IPS DF 19.7 (cell line): ENCODE measurements around the gene ALOX12B.
"Not testable (repeated sequence)": the region's sequence is repeated elsewhere in the genome, so short reads cannot be mapped to it uniquely, and the experiment has no call there.

ENCODE experiments used
- DNase-seq: peaks from one replicate; pipeline ENCODE4 v3.0.0-alpha.2; 2013; ENCODE audit warnings: low read depth, low spot score

ALOX12B gene

GRCh38 chr17:8118769-8119580 is 31.5 kb upstream of the ALOX12B start:
- no peak for DNase-seq

DNA sequence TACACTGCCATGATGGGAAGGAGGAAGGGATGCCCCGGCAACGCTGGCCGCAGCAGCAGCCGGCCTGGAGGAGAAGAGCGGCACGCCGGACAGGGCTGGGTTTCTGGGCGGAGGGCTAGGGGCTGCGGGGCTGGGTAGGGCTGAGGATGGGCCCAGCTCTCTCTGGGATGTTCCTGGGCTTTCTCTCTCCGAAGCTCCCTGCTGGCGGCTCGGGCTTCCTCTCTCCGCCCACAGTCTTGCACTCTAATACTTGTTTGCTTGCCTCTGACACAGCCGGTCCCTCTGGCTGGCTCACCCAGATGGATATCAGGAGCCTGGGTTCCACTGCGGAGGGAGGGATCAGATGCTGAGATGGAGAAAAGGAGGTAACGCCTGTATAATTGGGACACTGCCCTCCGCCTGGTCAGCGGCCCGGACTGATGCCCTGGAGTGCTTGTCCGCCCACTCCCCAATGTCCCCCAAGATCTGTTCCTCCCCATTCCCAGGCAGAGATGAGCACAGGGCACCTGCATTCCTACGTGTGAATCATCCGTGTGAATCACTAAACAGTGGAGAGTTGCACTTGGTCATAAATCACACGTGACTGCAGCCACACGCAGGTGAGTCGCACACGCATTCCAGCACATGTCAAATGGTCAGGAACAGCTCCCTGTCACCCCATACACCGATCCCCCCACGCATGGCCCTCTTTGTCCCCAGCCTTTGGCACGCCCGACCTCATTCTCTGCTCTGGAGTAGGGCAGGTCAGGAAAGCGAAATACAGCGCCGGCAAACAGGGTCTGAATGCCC is 30.7 kb upstream of the ALOX12B start, which contains the start of gene ALOXE3:
ALOXE3 (minus strand) TSS at position 535 of the 789 bp plus-strand sequence; CDS start at position 11, 524 bp downstream.
- no peak for DNase-seq

DNA sequence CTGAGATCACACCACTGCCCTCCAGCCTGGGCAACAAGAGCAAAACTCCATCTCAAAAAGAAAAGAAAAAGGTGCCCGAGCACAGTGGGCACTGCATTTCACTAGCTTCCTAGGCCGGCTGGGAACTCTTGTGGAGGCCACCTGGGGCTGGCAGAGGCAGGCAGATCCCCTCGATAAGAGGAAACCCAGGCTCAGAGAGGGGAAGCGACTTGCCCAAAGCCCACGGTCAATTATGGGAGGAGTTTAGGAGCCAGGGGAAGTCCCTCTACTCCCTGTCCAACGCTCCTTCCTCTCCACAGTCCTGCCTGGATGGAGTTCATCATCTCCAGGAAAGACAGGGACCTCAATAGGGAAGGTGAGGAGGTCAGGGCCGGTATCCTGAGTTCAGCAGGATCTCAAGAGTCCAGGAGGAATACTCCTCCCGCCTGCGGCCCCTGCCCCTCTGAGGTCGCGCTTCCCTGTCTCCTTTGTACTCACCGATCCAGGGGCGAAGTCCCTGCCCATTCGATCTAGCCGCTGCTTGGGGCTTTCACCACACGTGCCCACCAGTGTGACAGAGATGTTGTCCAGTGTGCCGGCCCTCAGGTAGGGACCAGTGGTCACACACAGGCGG is 30.0 kb upstream of the ALOX12B start:
- no peak for DNase-seq

GRCh38 chr17:8116776-8117175 is 29.3 kb upstream of the ALOX12B start:
- no peak for DNase-seq

- DNase-seq, result no peak
These were observed 23.4 kb upstream of the ALOX12B start for GRCh38 chr17:8110907-8111306.

DNA sequence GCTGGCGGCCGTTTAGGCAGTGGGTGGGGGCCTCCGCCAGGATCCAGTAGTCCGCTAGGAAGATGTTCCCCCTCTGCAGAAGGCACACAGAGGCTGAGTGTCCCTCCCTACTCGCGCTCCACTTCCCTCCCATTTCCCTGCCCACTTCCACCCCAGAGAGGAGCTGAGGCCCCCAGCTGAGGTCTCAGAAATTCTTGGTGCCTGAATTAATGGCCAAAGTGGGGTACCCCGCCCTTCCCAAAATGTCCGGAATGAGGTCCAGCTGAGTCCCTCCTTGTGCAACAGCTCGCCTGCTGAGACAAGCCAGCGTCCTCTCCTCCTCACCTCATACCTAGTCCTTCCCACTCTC is 22.9 kb upstream of the ALOX12B start:
- no peak for DNase-seq

DNA sequence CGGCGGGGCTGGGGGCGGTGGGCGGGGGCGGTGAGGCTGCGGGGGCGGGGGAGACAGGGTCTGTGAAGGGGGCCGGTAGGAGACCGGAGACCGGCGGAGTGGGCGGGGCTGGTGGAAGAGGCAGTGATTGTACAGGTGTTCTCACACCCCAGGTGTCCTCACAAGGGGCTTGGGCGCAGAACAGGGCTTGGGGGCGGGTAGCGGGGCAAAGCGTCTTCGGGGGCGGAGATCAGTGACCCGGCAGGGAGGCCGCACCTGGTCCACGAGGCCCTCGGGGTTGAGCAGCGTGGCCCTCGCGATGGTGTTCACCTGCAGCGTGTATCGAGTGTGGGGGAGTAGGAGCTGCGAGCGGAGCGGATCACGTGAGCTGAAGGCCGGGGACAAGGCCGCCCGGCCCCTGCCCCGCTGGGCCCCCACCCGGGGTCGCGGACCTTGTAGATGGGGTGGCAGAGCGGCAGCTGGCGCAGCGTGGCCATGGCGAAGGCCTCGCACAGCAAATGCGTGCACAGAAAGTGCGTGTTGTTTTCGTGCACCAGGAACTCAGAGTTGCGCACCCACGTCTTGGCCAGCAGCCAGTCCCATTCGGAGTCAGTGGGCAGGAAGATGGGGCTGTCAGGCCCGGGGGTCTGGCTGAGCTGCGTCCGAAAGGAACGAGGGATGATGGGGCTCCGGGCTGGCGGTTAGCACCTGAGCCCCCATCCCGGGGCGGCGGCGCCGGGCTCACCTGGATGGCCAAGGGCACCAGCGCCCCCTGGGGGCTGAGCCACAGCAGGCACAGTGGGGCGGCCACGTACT is 22.3 kb upstream of the ALOX12B start:
- DNase-seq, result no peak

DNA sequence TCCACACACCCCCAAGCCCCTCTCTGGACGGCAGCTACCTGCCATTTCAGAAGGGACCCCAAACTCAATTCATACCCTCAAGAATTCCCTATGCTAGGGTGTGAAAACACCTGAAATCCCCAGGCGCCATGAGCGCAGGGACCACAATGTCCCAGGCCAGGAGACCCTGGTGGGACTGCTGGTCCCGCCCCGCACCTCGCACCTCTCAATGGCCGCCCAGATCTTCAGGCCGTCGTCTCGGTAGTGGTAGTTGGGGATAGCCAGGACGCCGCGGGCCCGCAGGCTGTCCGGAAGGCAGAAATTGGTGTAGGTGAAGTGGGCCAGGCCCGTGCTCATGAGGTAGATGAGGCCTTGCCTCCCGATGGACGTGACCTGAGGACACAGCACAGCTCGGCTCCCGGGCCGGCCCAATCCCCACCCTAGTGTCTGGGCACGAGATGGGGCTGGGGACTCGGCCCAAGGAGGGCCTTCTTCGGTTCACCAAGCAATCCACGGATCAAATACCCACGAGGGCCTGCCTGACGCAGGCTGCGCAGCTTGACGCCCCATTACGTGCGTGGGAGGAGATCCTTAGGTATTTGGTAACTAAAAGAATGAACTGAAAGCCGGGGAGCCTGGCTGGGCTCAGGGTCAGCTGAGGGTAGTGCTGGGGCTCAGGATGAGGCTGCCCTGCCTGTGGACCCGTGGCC is 21.6 kb upstream of the ALOX12B start:
- no peak for DNase-seq

DNA sequence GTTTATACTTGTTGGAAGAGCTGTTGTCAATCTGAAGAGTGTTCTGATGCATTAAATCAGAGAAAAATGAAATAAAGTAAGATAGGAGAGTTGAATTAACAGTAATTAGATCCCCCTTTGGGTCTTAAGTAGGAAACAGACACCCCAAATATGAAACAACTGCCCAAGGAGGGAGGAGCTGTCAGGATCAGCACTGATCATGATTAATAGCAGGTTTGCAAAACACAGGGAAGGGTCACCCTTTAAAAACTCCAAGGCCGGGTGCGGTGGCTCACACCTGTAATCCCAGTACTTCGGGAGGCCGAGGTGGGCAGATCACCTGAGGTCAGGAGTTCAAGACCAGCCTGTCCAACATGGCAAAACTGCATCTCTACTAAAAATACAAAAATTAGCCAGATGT is 19.5 kb upstream of the ALOX12B start:
- not testable (repeated sequence) for DNase-seq

- DNase-seq, result no peak
These were observed 18.5 kb upstream of the ALOX12B start for GRCh38 chr17:8105957-8106398.

GRCh38 chr17:8104911-8105310 is 17.4 kb upstream of the ALOX12B start:
- no peak for DNase-seq

DNA sequence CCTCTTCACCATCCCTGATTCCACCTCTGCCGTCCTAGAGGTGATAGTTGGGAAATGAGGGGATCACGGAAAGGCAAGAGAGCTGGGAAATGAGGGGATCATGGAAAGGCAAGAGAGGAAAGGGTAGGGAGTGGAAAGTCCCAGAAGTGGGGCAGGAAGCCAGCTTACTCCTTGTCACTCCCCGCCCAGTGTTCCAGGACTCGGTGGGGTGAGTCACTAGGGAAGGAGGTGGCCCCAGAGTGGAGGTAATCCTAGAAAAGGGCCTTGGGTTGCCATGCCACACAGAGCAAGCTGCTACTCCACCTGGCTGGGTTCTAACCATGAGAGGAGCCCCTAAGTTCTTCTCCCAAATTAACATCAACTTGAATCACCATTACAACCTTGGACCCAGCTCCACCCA is 16.0 kb upstream of the ALOX12B start:
- DNase-seq, result no peak

DNA sequence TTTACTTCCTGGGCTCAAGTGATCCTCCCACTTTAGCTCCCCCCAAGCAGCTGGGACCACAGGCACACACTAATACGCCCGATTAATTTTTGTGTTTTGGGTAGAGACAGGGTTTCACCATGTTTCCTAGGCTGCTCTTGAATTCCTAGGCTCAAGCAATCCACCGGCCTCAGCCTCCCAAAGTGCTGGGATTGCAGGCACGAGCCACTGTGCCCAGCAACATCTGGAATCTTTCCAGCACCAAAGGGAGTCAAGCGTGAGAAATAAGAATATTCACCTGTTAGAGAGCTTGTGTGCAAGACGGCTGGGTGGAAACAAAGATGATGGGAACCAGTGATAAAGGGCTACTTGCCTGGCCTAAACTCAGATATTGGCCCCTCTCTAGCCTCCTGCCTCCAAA is 14.2 kb upstream of the ALOX12B start:
- DNase-seq, result no peak

DNA sequence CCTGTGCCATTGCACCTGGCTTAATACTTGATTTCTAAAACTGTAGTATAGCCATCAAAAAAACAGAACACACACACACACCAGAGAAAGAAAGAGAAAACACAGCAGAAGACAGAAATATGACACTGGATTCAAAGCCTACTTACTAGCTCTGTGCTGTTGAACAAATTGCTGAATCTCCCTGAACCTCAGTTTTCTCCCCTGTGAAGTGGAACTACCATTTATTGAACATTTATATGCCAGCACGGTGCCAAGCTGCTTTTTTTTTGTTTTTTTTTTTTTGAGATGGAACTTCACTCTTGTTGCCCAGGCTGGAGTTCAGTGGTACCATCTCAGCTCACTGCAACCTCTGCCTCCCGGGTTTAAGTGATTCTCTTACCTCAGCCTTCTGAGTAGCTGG is 13.2 kb upstream of the ALOX12B start:
- DNase-seq, result no peak

- no peak for DNase-seq
These were observed 12.6 kb upstream of the ALOX12B start for GRCh38 chr17:8100111-8100510.

DNA sequence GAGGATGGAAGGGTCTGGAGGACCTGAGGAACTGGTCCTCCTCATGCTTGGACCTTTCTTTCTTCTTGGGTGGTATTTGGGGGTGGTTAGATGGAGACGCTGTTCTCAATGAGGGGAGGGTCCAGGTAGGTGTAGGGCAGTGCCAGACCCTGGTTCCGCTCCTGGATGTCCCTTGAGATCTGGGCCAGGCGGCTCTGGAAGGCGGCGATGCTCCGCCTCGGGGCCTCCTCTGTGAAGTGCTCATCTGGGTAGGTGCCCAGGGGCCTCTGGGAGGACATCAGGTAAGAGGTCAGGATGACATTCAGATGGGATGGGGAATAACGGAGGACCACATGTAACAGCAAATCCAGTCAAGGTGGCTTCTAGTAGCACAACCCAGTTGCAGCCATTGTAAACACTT is 9.0 kb upstream of the ALOX12B start:
- no peak for DNase-seq

DNA sequence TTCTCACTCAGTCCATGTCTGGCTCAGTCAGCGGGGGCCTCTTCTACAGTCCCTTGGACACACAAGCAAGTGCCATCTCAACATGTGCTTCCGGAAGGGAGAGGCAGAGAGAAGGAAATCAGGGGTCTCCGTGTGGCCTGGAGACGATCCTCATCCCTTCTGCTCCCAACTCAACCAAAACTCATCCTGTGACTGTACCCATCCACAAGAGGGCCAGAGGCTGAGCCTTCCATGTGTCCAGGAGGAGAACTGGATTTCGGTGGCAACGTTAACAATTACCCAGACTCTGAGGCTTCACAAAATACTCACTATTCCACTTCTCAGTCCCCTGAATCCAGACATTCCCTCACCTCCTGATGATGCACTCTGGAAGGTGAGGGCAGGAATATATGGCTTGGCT is 7.8 kb upstream of the ALOX12B start:
- no peak for DNase-seq

- DNase-seq, result no peak
These were observed 3.6 kb upstream of the ALOX12B start for GRCh38 chr17:8091033-8091687.

DNA sequence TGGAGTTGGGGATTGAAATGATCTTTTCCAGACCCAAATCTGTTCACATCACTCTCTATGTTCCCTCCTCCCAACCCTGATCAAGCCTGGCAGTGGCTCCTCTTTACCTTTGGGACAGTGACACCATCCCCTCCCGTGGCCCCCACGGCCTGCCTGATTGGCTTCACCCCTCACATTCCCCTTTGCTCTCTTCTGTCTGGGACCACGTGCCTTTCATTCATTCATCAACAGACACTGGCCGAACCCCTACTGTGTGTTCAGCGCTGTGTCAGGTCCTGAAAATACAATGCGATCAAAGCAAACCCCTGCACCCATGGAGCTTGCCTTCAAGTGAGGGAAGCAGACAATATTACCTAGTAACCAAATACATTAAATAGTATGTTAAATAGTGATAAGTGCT is 2.2 kb upstream of the ALOX12B start:
- DNase-seq, result no peak

DNA sequence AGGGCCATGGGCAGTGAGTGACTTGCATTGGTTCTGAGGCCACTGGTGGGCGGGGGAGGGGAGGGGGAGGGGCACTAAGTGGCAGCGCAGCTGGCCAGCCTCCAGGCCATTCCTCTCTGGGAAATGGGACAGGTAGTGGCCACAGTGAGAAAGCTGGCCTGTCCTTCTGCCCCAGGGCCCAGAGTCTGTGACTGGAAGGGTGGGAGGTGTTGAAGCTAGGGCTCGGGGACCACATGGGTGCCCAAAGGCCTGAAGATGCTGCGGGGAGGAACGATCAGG is 375 bp upstream of the ALOX12B start:
- DNase-seq, result no peak

DNA sequence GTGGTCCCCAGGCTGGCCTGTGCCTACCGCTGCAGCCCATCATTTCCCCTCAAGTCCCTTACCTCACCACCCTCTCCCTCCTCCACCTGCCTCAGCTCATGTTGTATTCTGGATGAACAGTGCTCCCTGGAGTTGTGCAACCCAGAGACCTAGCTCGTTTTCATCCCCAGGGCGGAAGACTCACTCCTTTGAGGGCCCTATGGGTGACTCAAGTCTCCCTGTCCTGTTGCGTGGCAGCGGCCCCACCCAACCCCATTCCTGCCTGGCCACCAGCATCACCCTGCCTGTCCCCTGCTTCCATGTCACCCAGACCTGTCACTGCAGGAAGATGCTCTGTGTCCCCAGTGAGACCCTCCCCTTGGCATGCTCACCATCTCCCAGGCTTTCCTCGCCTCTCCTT is 3.3 kb downstream of the ALOX12B start:
- no peak for DNase-seq
